Measurements from ENCODE around the gene CLTC.
"Not testable (repeated sequence)": the region's sequence is repeated elsewhere in the genome, so short reads cannot be mapped to it uniquely, and the experiment has no call there.

The CLTC gene

DNA sequence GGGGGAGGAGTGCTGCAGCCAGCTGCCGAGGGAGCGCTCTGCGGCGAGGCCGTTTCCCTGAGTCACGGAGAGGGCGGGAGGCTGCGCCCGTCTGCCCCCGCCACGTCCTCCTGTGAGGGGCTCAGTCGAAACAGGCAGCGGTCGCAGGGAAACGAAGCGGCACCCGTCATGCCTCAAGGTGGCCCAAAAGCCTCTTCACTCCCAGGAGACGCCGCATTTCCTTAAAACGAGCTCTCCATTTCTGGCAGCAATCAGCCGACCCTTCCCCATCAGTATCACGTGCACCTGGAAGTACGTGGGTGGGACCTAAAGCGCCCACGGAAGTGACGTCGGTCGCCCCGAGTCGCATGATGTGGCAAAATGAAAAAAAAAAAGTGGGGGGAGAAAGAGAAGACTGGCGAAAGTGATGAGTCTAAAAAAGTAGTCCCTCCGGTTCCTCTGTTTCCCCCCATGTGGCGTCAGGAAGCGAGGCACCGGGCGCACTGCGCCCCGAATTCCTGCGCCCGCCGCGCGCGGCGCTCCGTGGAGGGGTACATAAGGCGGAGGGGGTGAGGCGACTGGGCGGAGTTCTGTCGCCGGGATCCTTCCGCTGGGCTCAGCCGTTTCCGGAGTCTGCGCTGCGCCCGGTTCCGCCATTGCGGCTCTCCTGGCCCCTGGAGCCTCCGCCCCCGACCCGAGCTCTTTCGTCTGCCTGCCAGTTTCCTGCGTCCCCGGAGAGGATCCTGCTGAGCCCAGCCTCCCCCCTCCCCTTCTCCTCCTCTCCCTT is at the start of gene CLTC:
Gene CLTC, plus strand, starts transcription at position 598 of the 766 bp plus-strand sequence. CDS start 237 bp downstream, outside the sequence.
- DNase-seq (ENCODE audit: low spot score): peak; percentile 90

DNA sequence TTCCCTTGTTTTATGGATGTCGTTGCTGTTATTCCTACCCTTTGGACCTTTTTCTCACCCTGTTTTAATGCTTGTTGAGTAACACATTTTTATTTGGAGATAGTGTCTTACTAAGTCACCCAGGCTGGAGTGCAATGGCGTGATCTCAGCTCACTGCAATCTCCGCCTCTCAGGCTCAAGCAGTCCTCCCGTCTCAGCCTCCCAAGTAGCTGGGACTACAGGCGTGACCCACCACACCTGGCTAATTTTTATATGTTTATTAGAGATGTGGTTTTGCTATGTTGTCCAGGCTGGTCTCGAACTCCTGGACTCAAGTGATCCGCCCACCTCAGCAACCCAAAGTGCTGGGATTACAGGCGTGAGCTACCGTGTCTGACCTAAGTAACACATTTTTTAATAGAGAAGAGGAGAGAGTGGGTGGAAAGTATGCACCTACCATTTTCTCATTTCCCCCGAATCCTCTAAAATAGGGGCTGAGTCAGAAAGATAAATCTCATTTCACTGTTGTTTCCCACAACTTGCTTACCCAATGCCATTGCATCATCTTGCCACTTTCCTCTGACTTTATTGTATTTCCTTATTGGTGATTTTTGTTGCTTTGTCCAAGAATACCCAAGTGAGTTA is 47.3 kb upstream of the CLTC start:
- DNase-seq (ENCODE audit: low spot score): no peak

DNA sequence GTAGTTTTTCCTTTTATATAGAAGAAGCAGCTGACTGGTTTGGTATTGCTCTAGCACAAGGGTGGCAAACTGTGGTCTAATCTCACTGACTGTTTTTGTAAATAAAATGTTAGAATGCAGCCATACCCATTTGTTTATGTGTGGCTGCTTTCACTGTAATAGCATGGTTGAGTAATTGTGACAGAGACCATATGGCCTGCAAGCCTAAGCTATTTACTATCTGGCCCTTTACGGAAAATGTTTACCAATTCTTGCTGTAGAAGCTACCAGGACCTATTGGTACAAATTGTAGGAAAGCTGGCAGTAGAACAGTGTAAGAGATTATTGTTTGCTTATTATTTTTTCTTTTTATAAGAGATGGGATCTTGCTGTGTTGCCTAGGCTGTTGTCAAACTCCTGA is 35.5 kb upstream of the CLTC start:
- not testable (repeated sequence) for DNase-seq (ENCODE audit: low spot score)

DNA sequence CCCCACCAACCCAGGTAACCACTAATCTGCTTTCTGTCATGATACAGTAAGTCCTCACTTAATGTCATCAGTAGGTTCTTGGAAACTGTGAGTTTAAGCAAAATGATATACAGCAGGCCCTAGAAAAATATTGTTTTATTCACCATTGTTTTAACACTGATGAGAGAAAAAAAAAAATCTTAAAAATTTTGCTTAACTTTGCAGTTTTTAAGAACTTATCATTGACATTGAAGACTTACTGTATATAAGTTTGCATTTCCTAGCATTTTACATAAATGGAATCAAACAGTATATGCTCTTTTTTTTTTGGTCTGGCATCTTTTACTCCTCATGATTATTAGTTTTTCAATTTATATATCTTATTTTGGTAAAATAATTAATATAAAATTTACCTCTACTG is 19.5 kb upstream of the CLTC start:
- no peak for DNase-seq (ENCODE audit: low spot score)

DNA sequence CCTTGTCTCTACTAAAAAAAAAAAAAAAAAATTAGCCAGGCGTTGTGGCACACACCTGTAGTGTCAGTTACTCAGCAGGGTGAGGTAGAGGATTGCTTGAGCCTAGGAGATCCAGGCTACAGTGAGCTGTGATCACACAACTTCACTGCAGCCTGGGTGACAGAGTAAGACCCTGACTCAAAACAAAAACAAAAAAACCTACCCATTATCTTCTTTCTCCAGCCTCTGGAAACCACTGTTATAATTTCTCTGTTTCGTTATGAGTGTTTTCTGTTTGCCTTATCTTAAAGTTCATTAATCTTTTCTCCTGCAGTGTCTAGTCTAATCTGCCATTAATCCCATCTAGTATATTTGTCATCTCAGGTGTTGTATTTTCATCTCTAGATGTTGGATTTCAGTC is 18.6 kb upstream of the CLTC start:
- no peak for DNase-seq (ENCODE audit: low spot score)

DNA sequence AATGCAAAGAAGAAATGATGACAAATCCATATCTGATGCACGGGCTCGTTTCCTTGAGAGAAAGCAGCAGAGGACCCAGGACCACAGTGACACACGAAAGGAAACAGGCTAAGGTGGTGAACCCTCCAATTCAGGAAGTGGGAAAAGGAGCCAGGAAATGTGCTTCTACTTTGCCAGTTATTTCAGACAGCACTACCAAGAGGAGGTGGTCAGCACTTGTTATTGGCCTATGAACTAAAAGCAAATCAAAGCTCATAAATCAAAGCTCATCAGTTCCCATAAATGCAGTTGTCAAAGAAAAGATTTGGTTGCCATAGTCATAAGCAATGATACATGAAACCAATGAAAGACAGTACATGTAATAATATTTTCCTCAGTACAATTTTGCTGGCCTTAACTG is 12.6 kb upstream of the CLTC start:
- no peak for DNase-seq (ENCODE audit: low spot score)

DNA sequence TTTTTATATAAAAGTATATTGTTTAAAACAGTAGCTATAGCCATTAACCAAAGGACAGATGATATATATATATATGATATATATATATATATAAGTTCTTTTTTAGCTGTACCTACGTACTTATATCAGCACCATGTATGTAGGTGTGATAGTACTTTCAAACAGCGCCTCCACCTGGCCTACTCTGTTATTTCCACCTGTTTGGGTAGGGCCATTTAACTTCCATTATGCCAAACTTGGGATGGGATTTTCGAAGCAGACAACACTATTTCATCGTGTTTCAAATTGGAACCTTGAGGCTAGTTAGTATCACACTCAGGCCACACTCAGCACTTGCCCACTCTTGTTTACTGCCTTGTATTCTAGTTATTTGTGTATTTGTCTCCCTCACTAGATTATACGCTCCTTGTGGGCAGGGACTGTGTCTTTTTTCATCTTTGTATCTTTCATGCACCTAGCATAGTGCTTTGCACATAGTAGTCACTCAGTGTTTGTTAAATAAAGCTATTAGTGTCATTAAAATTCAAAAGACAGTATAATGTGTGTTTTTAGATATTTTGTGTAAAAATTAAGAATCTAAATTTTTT is 11.8 kb upstream of the CLTC start:
- no peak for DNase-seq (ENCODE audit: low spot score)

DNA sequence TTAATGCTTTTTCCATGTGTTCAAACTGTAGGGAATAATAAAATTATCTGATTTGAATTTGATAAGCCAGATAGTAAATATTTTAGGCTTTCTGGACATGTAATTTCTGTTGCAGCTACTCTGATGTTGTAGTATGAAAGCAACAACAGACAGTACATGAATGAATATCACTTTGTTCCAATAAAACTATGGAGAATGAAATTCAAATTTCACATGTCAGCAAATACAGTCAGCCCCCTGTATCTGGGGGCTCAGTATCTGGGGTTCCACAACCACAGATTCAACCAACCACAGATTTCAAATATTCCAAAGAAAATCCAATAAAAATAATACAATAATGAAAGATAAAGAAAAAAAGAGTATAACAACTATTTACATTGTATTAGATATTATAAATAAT is 8.2 kb upstream of the CLTC start:
- no peak for DNase-seq (ENCODE audit: low spot score)

DNA sequence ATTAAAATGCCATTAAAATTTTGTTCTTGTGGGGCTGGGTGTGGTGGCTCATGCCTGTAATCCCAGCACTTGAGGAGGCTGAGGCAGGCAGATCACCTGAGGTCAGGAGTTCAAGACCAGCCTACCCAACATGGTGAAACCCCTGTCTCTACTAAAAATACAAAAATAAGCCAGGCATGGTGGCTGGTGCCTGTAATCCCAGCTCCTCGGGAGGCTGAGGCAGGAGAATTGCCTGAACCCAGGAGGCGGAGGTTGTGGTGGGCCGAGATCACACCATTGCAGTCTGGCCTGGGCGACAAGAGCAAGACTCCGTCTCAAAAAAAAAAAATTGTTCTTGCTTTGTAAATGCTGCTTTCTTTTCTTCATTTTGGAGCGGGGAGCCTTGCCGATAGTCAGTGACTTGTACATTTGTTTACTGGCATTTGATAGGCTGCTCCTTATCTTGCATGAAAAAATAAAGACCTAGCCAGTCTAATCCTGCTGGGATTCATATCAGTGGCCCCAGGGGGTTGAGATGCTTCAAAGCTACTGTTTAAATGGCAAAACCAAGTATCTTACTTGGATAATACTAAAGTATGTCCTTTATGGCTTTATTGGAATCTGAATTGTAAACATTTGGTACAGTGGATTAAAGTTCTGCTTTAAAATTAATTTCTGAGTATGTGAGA is 3.3 kb upstream of the CLTC start:
- no peak for DNase-seq (ENCODE audit: low spot score)

DNA sequence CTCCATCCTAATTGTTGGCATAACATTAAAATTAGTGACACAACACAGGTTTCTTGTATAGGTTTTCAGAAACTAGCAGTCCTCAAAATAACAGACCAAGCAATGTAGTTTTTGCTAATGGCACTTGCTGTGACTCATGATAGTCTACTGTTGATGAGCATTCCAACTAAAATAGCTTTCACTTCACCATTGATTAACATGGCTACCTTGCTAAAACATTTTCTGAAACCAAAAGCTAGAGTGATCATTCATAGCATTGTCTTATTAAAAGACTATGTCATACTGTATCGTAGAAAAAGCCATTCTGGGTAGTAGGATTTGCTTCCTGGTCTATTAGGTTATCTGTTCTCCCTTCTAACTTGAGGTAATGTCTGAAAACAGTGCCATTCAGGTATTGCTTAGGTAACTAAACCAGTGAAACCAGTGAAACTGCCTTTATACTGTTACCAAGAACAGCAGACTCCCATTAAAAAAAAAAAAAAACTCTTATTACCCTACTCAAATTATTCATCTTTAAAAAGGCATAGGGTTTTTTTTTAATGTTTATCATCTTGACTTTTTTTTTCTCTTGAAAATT is 2.5 kb upstream of the CLTC start:
- no peak for DNase-seq (ENCODE audit: low spot score)

DNA sequence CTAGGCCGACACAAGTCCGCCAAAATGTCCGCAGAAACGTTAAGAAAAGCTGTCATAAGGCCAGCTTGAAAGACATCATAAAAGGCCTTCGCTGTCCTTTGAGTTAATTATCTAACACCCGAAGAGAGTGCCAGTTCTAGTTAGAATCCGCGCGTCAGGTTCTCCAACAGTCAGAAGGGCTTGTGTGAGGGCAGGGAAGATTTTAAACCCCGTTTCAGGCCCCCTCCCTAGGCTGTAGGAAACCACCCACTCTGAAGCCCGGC is 729 bp upstream of the CLTC start:
- no peak for DNase-seq (ENCODE audit: low spot score)

DNA sequence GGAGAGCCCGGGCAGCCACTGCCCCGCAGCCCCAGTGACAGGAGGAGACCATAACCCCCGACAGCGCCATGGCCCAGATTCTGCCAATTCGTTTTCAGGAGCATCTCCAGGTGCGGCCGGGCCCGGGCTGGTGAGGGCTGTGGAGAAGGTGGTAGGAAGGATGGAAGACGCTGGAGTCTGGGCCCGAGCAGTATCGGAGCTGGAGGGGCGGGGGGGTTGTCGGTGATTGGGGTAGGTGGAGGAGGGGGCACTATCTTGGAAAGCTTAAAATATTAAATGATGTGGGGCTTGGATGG is 317 bp downstream of the CLTC start:
- DNase-seq (ENCODE audit: low spot score): no peak

DNA sequence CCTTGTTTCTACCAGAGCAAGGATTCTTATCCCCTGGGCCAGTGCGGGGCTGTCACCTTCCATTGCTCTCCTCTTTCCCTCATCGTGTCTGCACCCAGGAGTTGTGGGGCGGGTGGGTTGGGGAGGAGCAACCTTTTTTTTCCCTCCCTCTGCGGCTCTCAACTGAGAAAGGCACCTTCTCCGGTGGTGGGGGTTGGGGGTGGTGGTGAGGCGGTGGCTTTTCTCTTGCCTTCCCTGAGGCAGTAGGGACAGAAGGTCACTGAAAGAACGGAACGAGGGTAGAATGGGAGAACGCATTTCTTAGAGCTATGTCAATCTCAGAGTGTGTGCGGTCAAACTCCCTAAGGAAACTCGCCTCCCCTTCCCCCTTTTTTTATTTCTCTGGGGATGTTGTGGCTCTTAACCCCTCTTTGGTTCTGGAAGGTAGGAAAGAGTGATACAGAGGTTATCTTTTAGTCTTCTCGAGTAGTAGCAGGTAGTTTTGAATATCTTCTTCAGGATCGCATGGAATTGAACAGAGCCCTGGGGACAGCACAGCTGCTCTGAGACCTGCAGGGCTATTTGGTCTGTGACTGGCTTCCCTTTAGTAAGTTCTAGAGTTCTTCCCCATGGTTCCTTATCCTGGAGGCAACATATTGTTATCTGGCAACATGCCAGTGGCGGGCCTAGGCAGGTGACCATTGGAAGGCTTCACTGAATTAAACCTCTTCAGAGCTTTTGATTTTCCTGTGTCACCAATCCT is 994 bp downstream of the CLTC start:
- DNase-seq (ENCODE audit: low spot score): peak; percentile 49

DNA sequence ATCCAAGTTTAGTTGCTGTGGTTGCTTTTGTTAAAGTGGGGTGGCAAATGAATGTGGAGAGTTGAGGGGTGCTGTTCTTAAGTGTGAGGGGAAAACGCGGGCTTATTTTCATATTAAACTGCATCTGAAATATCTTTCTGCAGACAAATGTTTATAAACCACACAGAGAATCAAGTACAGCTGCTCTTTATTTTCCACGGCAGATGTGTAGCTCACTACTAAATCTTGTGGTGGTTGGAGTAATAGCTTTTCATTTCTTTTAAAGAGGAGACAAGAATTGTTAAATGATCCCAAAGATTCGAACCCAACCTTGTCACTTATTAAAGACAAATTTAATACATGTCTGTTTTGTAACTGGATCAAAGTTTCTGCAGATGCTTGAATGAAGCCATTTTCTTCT is 2.1 kb downstream of the CLTC start:
- DNase-seq (ENCODE audit: low spot score): no peak

DNA sequence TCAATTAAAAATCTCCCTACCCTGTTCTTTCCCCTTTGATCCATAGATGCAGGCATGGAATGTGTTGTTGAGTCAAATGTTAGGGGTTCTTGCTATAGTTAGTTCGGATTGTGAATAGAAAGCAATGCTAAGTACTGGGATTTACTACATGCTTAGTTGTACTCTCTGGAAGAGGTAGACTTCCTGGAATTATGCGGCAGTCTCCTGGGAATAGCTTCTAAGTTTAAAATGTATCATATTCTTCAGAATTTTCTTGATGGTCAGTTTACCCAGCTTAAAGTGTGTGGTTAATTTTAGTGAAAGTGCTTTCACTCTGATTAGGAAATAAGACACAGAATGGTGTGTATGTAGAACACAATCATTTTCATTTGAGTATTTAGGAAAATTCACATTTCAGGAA is 3.5 kb downstream of the CLTC start:
- DNase-seq (ENCODE audit: low spot score): no peak

DNA sequence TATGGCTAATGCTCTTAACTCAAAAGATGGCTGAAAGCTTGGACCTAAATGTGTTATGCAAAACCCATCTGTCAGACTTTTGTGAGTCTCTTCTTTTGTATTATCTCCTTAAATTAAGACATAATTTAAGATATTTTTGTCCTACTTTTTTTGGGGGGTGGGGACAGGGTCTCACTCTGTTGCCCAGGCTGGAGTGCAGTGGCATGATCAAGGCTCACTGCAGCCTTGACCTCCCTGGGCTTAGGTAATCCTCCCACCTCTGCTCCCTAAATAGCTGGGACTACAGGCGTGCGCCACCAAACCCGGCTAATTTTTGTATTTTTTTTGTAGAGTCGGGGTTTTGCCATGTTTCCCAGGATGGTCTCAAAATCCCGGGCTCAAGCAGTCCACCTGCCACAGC is 7.1 kb downstream of the CLTC start:
- no peak for DNase-seq (ENCODE audit: low spot score)

DNA sequence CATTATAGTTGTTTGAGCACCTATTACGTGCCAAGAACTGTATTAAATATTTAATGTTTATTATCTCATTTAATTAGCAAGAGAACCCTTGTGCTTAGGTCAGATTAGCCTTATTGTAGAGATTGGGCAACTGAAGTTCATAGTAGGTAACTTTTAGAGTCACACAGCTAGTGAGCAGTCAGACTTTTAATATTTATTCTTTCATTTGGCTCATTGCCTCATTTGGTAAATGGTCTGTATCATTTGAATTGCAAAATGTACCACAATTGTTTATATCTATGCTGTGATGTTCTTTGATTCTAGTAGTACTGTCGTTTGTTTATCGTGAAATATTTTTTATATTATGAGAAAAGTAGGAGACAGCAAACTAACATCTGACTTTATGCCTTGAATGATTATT is 7.6 kb downstream of the CLTC start:
- DNase-seq (ENCODE audit: low spot score): no peak

DNA sequence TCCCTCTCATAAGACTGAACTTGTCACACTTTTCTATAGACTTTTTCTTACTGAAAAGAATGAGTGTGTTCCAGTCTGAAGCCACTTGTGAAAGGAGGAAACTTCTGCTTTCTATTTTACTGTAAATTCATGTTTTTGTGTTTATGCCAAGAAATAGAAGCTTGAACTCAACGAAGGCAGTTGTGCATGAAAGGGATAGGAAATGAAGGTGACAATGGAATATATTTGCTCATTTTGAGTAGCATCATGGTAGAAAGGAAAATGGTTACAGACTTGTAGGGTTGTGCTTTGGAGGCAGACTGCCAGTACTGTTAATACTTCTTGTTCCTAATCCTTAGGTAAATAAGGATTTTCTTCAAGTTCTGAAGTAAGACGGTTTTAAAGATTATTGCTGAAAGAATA is 8.1 kb downstream of the CLTC start:
- DNase-seq (ENCODE audit: low spot score): no peak

DNA sequence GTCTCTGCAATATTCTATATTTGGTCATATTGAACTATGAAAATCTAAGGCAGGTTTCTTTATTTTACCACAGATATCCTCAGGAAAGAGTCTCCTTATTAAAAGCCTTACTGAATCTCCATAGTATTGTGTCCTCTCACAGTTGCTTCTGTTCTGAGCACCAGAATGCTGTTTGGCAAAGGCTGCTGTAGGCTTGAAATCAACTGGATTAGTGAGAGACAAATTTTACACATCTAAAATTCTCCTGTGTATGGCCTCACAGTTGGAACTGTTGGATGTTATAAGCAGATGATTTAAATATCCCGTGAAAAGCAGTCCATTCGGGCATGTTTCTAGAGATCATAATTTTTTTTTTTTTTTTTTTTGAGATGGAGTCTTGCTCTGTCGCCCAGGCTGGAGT is 9.5 kb downstream of the CLTC start:
- DNase-seq (ENCODE audit: low spot score): no peak

DNA sequence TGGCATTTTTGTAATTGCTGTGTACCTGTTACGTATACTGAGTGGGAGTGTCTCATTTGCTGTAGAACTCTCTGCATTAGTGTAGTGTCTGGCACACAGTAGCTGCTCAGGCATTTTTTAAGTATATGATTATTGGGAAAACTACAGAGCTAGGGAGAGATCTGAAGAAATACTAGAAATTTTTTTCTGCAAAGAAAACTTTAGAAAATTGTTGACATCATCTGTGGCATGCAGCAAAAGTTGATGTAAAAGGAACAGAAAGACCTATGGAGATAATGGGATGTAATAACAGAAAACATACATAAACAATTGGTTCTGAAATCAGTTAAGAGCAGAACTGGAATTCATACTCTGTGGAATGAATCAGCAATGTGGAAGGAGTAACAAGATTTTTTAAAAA is 11.6 kb downstream of the CLTC start:
- DNase-seq (ENCODE audit: low spot score): no peak

DNA sequence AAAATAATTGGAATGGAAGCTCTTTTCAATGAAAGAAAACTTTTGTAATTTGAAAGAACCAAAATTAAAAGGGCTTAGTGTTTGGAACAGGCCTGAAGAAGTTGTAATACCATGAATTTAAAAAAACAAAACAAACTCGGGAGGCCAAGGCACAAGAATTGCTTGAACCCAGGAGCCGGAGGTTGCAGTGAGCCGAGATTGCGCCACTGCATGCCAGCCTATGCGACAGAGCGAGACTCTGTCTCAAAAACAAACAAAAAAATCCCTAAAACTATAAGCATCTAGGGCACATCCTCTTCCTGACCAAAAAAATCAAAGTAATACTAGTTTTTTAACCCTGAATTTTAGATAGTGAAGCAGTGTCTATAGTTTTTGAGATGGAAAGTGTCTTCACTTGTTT is 12.7 kb downstream of the CLTC start:
- no peak for DNase-seq (ENCODE audit: low spot score)

DNA sequence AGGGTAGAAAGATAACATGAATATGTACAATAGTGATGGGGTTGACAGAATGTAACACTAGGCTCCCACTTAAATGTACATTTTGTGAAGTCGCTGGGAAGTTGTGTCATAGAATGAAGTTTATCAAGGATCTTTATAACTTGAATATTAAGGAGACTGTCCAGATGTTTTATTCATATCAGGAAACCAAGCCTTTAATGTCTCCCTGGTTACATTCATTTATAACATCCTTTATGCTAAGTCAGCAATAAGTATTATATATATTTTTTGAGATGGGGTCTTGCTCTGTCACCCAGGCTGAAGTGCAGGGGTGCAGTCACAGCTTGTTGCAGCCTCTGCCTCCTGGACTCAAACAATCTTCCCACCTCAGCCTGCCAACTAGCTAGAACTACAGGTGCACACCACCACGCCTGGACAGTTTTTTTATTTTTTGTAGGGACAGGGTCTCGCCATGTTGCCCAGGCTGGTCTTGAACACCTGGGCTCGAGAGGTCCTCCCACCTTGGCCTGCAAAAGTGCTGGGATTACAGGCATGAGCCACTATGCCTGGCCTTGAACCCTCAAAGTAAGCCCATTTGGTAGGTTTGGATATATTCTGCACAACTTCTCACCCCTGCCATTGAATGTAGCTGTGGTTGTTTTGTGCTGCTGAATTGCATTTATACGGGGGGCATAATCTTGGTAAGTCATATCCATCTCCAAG is 14.1 kb downstream of the CLTC start:
- no peak for DNase-seq (ENCODE audit: low spot score)

All from CD4-positive, alpha-beta T cell treated with Interleukin-2 at 100 ng/mL for 4 hours (primary cell).